HT-29 (cell line): ENCODE measurements around the gene PEMT. TPM values are rescaled to one million over a fixed set of nuclear protein-coding genes. Genes with fewer than 3 reads are reported as not detected.
A peak's percentile ranks its signal among the peaks of the same experiment; 100 is the strongest.
"Not testable (repeated sequence)": the region's sequence is repeated elsewhere in the genome, so short reads cannot be mapped to it uniquely, and the experiment has no call there.

Source experiments
- DNase-seq: peaks from one replicate; pipeline ENCODE4 v3.0.0-alpha.2; 2015; ENCODE audit warnings: low spot score
- total RNA-seq: library from RNA; depleted of rRNA; stranded (reverse); fragments of >200 nt; shearing (Covaris generic); gene quantifications from 2 replicates; pipeline ENCODE4 v1.2.3, GENCODE V29; 2014; rRNA removed

Gene PEMT, protein sequence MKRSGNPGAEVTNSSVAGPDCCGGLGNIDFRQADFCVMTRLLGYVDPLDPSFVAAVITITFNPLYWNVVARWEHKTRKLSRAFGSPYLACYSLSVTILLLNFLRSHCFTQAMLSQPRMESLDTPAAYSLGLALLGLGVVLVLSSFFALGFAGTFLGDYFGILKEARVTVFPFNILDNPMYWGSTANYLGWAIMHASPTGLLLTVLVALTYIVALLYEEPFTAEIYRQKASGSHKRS
- 64.4 and 78.5 TPM in 2 replicates for total RNA-seq

DNA sequence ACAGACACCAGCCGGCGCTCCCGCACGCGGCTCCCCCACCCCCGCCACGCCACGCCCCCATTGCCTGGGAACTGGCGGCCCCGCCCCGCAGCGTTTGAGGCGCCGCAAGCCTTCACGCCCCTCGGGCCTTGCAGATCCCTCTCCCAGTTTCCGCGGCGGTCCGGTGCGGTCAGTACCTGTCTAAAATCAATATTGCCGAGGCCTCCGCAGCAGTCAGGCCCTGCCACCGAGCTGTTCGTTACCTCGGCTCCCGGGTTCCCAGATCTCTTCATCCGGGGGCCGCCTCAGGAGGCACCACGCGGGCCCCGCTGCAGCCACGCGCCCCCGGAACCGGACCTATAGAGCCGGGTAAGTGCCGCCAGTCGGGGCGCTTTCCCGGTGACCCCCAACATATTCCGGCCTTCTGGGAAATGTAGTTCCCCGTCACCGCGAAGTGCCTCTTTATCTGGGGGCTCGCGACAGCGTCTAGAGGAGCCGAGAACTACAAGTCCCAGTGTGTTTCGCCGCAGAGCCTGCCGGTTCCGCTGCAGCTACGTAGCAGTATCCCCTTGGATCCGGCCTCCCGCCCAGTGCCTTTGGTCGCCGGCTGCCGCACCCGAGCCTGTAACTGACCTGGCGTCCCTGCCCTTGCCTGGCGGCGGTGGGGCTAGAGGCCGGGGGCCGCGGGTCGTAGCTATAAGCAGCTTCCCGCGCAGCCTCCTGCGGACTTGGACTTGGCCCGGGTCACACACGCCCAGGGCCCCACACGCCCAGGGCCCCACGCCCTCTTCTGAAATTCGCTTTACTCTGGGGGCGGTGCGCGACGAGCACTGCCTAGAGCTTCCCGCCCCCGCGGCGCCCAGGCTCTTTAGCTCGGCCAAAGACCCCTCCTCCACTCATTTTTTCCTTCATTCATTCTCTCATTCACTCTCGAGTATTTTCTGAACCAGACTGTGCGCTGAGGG lies at the start of gene PEMT:
Gene PEMT, minus strand, starts transcription at position 354 of the 944 bp plus-strand sequence. Its CDS starts 82 bp downstream, at position 272.
- peak; percentile 93 for DNase-seq

DNA sequence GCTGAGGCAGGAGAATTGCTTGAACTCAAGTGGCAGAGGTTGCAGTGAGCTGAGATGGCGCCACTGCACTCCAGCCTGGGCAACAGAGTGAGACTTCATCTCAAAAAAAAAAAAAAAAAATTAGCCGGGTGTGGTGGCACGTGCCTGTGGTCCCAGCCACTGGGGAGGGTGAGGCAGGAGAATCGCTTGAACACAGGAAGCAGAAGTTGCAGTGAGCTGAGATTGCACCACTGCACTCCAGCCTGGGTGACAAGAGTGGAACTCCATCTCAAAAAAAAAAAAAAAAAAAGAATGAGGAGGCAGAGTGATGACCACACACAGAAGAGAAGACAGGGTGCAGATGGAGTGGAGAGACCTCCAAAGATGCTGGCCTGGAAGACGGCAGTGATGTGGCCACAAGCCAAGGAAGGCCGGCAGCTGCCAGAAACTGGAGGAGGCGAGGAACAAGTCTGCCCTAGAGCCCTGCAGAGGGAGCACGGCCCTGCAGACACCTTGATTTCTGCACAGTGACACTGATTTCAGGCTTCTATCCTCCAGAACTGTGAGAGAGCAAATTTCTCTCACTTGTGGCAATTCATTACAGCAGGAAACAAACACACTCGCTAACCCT lies 48.3 kb upstream of the PEMT start:
- not testable (repeated sequence) for DNase-seq

DNA sequence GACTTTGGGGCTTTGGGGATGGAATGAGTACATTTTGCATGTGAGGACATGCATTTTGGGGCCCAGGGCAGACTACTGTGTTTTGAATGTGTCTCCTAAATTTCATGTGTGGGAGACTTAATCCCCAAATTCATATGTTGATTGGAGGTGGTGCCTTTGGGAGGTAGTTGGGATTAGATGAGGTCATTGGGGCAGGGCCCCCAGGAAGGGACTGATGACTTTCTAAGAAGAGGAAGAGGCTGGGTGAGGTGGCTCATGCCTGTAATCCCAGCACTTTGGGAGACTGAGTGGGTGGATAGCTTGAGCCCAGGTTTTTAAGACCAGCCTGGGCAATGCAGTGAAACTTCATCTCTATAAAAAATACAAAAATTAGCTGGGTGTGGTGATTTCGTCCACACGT lies 47.0 kb upstream of the PEMT start:
- no peak for DNase-seq

DNA sequence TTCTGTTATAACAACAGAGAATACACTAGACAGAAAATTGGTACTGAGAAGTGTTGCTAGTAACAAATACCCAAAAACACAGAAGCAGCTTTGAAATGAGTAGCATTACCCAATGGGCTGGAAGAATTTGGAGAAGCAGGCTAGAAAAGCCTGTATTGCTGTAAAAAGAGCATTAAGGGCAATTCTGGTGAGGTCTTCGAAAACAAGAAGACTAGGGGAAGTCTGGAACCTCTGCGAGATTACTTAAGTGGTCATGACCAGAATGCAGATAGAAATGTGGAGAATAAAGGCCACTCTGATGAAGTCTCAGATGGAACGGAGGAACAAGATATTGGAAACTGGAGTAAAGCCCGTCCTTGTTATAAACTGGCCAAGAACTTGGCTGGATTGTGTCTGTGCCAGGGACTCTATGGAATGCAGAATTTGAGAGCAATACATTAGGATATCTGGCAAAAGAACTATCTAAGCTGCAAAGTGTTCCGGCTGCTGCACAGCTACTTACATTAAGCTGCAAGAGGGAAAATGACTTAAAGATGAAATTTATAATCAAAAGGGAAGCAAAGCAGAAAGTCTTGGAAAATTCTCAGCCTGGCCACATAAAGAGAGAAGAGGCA lies 44.9 kb upstream of the PEMT start:
- DNase-seq = no peak

DNA sequence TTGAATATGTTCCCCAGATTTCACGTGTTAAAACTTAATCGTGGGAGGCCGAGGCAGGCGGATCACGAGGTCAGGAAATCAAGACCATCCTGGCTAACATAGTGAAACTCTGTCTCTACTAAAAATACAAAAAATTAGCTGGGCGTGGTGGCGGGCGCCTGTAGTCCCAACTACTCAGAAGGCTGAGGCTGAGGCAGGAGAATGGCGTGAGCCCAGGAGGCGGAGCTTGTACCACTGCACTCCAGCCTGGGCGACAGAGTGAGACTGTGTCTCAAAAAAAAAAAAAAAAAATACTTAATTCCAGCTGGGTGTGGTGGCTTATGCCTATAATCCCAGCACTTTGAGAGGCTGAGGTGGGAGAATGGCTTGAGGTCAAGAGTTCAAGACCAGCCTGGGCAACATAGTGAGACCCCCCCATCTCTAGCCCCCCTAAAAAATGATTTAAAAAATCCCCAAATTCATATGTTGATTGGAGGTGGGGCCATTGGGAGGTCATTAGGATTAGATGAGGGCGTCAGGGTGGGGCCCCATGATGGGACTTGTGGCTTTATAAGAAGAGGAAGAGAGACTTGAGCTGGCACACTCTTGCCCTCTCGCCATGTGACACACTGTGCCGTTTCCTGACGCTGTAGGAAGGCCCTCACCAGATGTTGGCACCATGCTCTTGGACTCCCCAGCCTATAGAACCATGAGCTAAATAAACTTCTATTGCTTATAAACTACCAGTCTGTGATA lies 44.2 kb upstream of the PEMT start:
- DNase-seq = not testable (repeated sequence)

DNA sequence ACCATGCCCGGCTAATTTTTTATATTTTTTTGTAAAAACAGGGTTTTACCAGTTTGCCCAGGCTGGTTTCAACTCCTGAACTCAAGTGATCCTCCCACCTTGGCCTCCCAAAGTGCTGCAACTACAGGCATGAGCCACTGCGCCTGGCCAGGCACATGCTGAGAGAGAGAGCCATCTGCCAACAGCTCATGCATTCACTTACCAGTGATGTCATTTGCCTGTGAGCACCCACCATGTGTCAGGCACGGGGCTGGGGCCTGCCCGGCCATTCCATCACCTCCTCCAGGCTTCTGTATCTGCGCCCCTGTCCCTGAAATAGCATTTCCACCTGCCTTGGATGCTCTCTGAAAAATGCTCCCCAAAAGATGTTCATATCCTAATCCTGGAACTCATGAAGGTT lies 43.6 kb upstream of the PEMT start:
- no peak for DNase-seq

DNA sequence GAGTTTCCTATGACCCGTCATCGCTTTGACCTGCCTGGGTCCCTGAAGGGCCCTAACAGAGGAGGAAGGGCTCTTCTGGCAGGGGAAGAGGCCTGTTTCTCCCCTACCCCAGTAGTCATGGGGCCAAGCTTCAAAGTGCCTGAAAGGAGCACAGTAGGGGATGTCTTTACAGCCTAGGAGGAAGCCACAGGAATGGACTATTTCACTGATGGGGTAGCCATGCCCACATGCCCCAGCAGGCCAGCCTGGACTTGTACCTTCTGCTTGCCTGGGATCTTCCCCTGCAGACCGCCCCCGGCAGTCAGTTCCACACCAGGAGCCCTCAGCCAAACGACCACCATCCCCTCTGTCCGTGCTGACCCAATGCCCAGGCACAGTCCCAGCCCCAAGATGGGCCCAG lies 41.8 kb upstream of the PEMT start:
- DNase-seq = no peak

DNA sequence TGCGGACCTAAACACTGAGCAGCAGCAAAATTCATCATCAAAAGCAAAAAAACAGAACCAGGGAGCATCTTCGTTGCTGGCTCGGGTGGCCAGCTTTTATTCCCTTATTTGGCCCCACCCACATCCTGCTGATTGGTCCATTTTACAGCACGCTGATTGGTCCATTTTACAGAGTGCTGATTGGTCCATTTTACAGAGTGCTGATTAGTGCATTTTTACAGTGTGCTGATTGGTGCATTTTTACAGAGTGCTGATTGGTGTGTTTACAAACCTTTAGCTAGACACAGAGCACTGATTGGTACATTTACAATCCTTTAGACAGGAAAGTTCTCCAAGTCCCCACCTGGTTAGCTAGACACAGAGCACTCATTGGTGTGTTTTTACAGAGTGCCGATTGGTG lies 41.2 kb upstream of the PEMT start:
- DNase-seq = not testable (repeated sequence)

DNA sequence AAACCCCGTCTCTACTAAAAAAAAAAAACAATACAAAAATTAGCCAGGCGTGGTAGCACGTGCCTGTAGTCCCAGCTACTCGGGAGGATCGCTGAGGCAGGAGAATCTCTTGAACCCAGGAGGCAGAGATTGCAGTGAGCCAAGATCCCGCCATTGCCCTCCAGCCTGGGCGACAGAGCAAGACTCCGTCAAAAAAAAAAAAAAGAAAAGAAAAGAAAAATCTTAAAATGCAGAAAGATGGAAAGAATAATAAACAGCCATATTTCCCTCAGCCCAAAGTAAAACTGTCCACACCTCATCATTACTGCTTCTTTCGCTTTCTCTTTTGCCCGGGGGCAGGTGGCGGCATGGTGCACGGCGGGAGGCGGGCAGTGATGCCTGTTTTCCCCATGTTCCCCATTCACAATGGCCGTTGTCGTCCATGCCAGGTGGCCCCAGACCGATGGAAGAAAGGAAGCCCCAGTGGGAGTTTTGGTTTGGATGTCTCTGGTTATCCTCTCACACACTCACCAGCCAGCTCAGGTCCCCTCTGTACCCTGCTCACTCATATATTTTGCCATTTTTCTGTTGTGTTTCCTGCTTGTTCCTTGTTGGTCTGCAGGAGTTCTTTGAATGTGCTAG lies 37.0 kb upstream of the PEMT start:
- no peak for DNase-seq

DNA sequence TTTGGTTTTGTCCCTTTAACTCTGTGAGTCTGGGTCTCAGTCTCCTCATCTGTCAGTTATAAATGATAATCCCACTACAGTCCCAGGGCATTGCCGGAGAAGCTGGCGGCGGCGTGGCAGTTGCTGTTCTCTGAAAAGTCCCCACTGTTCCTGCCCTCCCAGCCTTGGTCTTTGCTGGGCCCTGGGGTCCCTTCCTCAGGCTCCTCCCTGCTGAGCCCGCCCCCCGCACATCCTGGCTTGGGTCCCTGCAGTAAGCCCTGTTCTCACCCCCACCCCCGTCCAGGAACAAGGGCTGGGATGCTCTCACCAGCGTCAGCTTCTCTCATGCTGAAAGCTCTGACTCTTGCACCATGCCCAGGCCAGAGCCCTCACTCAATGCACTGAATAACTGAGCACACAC lies 35.3 kb upstream of the PEMT start:
- DNase-seq = no peak

DNA sequence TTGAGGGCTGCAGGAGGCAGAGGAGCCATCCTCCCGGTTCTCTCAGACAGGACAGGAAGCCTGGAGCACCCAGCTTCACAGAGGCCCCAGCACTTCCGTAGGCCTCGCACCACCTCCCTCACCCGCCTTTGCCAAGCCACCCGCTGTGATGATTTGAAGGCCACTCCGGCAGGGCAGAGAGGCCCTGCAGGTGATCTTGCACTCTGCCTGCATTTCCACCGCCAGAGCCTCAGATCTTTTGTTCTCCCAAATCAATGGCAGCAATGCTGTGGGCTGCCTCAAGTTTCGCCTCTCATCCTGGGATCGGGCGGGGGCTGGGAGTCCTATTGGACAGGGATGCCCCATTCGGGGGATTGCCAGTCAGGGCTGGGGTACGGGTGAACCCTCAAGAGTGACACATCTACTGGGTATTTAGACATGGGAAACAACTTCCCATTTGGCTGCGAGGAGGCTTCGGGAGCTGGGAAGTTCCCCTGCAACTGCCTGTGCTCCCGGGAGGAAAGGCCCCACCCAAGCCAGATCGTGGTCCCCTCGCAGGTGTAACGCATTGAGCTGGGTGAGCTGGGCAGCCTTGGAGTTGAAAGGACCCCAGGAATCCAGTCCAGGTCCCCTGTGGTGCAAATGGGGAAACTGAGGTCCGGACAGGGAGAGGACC lies 34.8 kb upstream of the PEMT start:
- DNase-seq = no peak

DNA sequence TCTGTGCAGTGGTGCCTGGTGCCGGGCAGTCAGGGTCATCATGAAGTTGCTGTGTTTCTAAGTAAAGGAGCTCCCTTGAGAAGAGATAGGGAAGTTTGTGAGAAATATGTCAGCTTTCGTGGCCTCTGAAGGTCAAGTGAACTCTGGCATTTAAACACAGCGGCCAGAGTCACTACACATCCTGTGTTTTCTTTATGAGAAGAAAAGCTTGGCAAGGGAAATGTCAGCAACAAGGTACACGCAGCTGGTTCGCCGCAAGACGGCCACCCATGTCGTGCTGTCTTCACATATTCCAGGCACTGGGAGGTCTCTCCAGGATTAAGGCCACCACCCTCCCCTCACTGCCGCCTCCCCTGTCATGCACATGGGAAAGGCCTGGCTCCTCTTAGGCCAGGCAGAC lies 33.2 kb upstream of the PEMT start:
- no peak for DNase-seq

DNA sequence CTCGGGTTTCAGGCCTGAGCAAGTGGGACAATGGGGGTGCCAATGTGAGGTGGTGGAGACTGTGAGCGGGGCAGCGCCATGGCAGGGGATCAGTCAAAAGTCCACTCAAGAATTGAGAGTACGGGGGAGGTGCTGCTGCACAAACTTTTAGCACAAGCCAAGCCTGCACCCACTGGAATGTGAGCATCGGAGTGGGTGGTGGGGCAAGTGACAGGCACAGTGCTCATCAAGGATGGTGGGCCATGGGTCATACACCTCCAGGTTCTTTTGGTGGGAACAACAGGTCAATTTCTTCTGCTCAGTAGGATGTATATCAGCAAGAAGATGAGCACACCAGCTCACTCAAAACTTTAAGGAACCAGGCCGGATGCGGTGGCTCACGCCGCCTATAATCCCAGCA lies 32.4 kb upstream of the PEMT start:
- DNase-seq = no peak

DNA sequence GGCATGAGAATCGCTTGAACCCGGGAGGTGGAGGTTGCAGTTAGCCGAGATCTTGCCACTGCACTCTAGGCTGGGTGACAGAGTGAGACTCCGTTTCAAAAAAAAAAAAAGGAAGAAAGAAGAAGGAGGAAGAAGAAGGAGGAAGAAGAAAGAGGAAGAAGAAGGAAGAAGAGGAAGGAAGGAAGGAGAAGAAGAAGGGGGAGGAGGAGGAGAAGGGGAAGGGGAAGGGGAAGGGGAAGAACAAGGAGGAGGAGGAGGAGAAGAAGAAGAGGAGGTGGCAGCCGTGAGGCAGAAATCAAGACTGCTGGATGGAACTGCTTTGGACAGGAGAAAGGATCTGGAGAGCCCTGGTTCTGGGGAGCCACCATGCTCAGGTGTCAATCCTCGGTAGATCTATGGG lies 29.7 kb upstream of the PEMT start:
- no peak for DNase-seq

DNA sequence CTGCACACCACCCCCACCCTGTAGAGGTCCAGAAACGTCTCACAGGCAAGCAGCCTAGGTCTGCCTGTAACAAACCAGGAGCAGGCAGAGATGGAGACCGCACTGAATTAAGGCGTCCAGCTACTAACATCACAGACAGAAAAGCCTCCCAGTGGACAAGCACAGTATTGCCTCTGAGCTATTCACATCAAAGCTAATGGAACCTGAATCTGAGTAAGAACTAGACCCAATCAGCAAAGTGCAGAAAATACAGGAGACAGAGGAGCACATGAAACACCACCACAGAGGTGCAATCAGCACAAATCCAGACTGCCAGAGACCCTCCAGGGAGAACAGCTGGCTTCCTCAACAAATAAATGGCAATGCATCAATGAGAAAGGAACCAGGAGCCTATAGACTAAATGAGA lies 22.2 kb upstream of the PEMT start:
- DNase-seq = peak; percentile 77

DNA sequence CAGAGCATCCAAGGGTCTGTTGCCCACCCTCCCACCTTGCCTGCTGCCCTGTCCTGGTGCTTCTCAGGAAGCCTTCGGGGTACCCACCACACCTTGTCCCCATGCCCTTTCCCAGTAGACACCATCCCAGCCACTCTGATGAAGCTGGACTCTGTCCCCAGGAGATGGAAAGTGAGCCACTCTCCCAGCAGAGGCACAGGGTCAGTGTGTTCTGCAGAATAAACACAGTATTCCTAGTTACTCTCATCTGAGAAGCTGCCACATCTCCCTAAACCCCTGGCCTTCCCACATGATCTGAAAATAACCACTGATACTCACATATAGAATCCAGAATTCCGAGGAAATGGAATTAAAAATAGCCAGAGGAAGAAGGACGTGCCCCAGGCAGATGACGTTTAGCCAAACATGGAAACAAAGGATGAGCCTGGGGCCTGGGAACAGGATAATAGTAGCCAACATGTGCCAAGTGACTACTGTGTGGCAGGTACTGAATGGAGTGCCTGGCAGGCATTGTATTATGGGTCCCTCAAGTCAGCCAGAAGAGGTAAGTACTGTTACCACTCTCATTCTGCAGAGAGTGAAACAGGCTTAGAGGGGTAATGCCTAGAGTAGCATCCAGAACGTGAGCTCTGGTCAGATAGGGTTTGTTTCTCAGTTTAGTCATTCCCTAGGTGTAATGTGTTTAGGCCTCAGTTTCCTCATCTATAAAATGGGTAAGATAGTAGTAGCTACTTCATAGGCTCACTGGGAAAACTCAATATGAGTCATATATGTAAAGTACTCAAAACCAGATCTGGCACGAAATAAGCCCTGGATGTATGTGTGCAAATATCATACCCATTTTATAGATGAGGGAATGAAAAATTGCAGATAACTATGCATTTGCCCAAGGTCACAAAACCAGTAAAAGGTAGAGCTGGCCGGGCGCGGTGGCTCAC lies 20.8 kb upstream of the PEMT start:
- no peak for DNase-seq

DNA sequence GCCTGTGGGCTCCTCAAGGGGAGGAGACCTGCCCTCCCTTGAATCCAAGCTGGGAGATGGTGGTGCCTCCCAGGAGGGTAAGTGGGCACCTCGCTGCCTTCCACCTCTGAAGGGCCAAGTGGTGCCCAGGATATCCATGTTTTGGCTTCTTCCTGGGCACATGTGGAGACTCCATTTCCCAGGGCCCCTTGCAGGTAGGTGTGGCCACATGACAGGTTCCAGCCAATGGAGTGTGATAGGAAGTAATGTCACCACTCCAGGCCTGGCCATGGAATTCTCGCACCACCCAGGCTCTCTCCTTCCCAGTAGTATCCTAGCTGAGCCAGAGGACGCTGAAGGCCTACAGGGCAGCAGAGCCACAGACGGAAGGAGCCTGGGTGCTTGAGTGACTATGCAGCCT lies 17.6 kb upstream of the PEMT start:
- peak; percentile 6 for DNase-seq

DNA sequence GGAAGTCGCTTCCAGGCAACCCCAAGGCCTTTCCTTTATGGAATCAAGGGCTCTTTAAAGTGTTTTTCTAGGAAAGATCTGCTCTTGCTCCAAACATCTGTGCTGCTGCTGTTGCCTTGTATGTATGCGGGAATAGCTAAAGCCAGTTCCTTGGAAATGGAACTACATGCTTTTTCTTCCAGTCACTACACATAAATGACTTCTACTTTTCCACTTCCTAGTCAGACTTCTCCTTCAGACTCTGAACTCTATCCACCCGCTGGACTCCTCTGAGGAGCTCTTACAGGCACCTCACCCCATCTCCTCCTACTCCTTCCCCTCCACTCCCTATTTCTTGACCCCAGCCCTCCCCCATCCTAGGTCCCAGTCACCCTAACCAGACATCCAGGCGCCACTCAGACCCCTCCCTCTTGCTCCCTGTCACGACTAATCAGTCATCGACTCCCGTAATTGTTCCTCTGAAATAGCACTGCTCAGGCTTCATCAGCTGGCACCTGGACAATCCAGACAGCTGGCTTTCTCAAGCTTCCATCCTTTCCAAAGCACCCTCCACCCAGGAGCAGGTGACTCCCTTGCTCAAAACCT lies 15.0 kb upstream of the PEMT start:
- no peak for DNase-seq

DNA sequence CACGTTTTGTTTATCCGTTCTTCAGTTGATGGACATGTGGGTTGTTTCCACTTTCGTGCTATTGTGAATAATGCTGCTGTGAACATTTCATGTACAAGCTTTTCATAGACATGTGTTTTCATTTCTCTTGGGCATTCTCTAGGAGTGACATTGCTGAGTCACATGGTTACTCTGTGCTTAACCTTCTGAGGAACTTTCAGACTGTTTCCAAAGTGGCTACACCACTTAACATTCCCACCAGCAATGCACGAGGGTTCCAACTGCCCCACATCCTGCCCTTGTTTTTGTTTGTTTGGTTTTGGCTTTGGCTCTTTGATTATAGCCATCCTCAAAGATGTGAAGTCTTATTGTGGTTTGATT lies 14.2 kb upstream of the PEMT start:
- no peak for DNase-seq
